IMR-90 (cell line): ENCODE data around the gene LCNL1. TPM values are rescaled to one million over a fixed set of nuclear protein-coding genes. Genes with fewer than 3 reads are reported as not detected.

ENCODE experiments used
- ATAC-seq: fragments of 200-7000 bp; cut with Tn5 transposase; 2 replicates; pipeline ENCODE4 v1.9.1; 2020; ENCODE audit warnings: low read depth, mild to moderate bottlenecking, moderate library complexity
- BruUV-seq: library from RNA; stranded (reverse); fragments of 400-500 nt; replicated peaks from 2 replicates; lab custom pipeline; 2021; lab: Mats Ljungman, UMichigan
- CTCF ChIA-PET: fragments of 300-600 bp; formaldehyde crosslinking; extraction: SDS; loops from one replicate; lab custom pipeline; 2021; ENCODE audit warnings: antibody characterized with exemption; lab: Yijun Ruan, JAX
- POLR2A ChIA-PET: fragments of 300-600 bp; sonication (Branson Sonifier 250); formaldehyde crosslinking; loops from one replicate; lab custom pipeline; 2022; ENCODE audit warnings: antibody characterized with exemption; ENCODE audit not compliant: unreplicated experiment; lab: Charles Lee
- DNase-seq: peaks from one replicate; pipeline ENCODE4 v3.0.0; 2013
- H2AFZ ChIP-seq: replicated peaks from 2 replicates; pipeline ENCODE3; 2013; ENCODE audit warnings: low read length, mild to moderate bottlenecking; ENCODE audit not compliant: poor library complexity
- H2AK5ac ChIP-seq: 2 replicates; pipeline ENCODE4 v1.6.1; 2013; ENCODE audit warnings: low read depth, low read length, inconsistent platforms
- H2AK9ac ChIP-seq: replicated peaks from 2 replicates; pipeline ENCODE3; 2013; ENCODE audit warnings: mild to moderate bottlenecking, low read depth, low read length, moderate library complexity; ENCODE audit not compliant: poor library complexity
- H2BK120ac ChIP-seq: 2 replicates; pipeline ENCODE4 v1.6.1; 2013; ENCODE audit warnings: low read depth, low read length, inconsistent platforms
- H2BK15ac ChIP-seq: 3 replicates; pipeline ENCODE4 v1.6.1; 2013; ENCODE audit warnings: low read depth, low read length, inconsistent platforms
- H2BK20ac ChIP-seq: 2 replicates; pipeline ENCODE4 v1.6.1; 2013; ENCODE audit warnings: low read depth, mild to moderate bottlenecking, inconsistent platforms, low read length, moderate library complexity
- H2BK5ac ChIP-seq: 2 replicates; pipeline ENCODE4 v1.6.1; 2013; ENCODE audit warnings: mild to moderate bottlenecking, low read depth, low read length, inconsistent platforms; ENCODE audit not compliant: poor library complexity, severe bottlenecking
- H3K14ac ChIP-seq: replicated peaks from 2 replicates; pipeline ENCODE4 v1.6.1; 2013; ENCODE audit warnings: low read depth, low read length, inconsistent platforms
- H3K18ac ChIP-seq: 2 replicates; pipeline ENCODE4 v1.6.1; 2013; ENCODE audit warnings: low read depth, low read length, control low read depth
- H3K23ac ChIP-seq: 2 replicates; pipeline ENCODE4 v1.6.1; 2013; ENCODE audit warnings: low read depth, low read length, inconsistent platforms
- H3K27ac ChIP-seq: 2 replicates; pipeline ENCODE4 v1.5.1; 2013; ENCODE audit warnings: mild to moderate bottlenecking, control low read depth, low read length; ENCODE audit not compliant: insufficient read depth
- H3K27me3 ChIP-seq: 2 replicates; pipeline ENCODE4 v1.6.1; 2013; ENCODE audit warnings: low read length; ENCODE audit not compliant: control insufficient read depth, insufficient read depth
- H3K36me3 ChIP-seq: 2 replicates; pipeline ENCODE4 v1.6.1; 2013; ENCODE audit warnings: low read length, mixed read lengths; ENCODE audit not compliant: control insufficient read depth, insufficient read depth
- H3K4ac ChIP-seq: 2 replicates; pipeline ENCODE4 v1.6.1; 2013; ENCODE audit warnings: low read depth, low read length, inconsistent platforms
- H3K4me1 ChIP-seq: 2 replicates; pipeline ENCODE4 v1.6.1; 2013; ENCODE audit warnings: low read length, mixed read lengths; ENCODE audit not compliant: control insufficient read depth, insufficient read depth
- H3K4me2 ChIP-seq: 2 replicates; pipeline ENCODE4 v1.6.1; 2013; ENCODE audit warnings: low read depth, mild to moderate bottlenecking, control low read depth, low read length, moderate library complexity
- H3K4me3 ChIP-seq: 2 replicates; pipeline ENCODE4 v1.5.1; 2013; ENCODE audit warnings: low read depth, mild to moderate bottlenecking, control low read depth, low read length, moderate library complexity; ENCODE audit not compliant: insufficient read depth
- H3K56ac ChIP-seq: 2 replicates; pipeline ENCODE4 v1.6.1; 2013; ENCODE audit warnings: low read length, inconsistent platforms; ENCODE audit not compliant: insufficient read depth; ENCODE audit errors: extremely low read depth
- H3K79me1 ChIP-seq, 2 experiments: 2 replicates each; pipeline ENCODE4 v1.6.1; 2013; ENCODE audit warnings: low read length in 2 of 2, inconsistent platforms in 1 of 2, low read depth in 1 of 2
- H3K9ac ChIP-seq: 2 replicates; pipeline ENCODE4 v1.6.1; 2013; ENCODE audit warnings: low read depth, low read length, control low read depth
- H3K9me1 ChIP-seq: 2 replicates; pipeline ENCODE4 v1.6.1; 2013; ENCODE audit warnings: low read length, inconsistent platforms; ENCODE audit not compliant: insufficient read depth
- H3K9me3 ChIP-seq: 2 replicates; pipeline ENCODE4 v1.6.1; 2013; ENCODE audit warnings: low read length; ENCODE audit not compliant: control insufficient read depth, insufficient read depth
- H4K20me1 ChIP-seq: 2 replicates; pipeline ENCODE4 v1.6.1; 2013; ENCODE audit warnings: low read length, inconsistent platforms; ENCODE audit not compliant: insufficient read depth
- H4K5ac ChIP-seq: 2 replicates; pipeline ENCODE4 v1.6.1; 2013; ENCODE audit warnings: mild to moderate bottlenecking, low read depth, low read length, control low read depth
- H4K8ac ChIP-seq, 2 experiments: 2 replicates each; pipeline ENCODE4 v1.6.1; 2013; ENCODE audit warnings: low read depth in 2 of 2, low read length in 2 of 2, control low read depth in 1 of 2, inconsistent platforms in 1 of 2
- H4K91ac ChIP-seq: 2 replicates; pipeline ENCODE4 v1.6.1; 2013; ENCODE audit warnings: low read depth, low read length, inconsistent platforms; ENCODE audit not compliant: insufficient read depth
- FOS ChIP-seq: fragments of 150-350 bp; IDR thresholded peaks from 2 replicates; pipeline ENCODE4 v1.6.1; 2016; ENCODE audit warnings: low read depth, low read length
- POLR2A ChIP-seq: IDR thresholded peaks from 2 replicates; pipeline ENCODE4 v1.6.1; 2012; ENCODE audit warnings: mild to moderate bottlenecking, low read depth, low read length
- RFX5 ChIP-seq: IDR thresholded peaks from 2 replicates; pipeline ENCODE4 v1.8.0; 2012; ENCODE audit warnings: low read depth, mild to moderate bottlenecking, low read length, moderate library complexity
- WGBS, 2 experiments: methylation state at CpG; one replicate each; pipeline versions ENCODE4 v1.1.5 to v1.1.7; 2013; ENCODE audit warnings: missing lambda C conversion rate in 2 of 2; ENCODE audit not compliant: insufficient read length in 1 of 2; ENCODE audit errors: extremely low coverage in 2 of 2; 5-methylcytosine and 5-hydroxymethylcytosine counted together
- dilution Hi-C: fragments of 300-500 bp; cut with HindIII; formaldehyde crosslinking; loops from one replicate; pipeline ENCODE4 v1.14.3; 2018; ENCODE audit warnings: low sequenced_read_pairs; ENCODE audit not compliant: unreplicated experiment
- in situ Hi-C: fragments of 300-500 bp; cut with MboI; formaldehyde crosslinking; loops from 3 replicates; pipeline ENCODE4 v1.14.3; 2019; ENCODE audit warnings: low sequenced_read_pairs, inconsistent platforms, mixed read lengths
- intact Hi-C: fragments of 100-400 bp; cut with micrococcal nuclease; formaldehyde crosslinking; loops from 2 replicates; pipeline ENCODE4 v1.10.0; 2022
- polyA plus RNA-seq, 3 experiments: library from polyadenylated mRNA; depleted of rRNA; stranded (reverse); fragments of >200 nt; gene quantifications; 2 replicates each; pipeline ENCODE4 v1.2.3, GENCODE V29; 2012; ENCODE audit warnings: low replicate concordance in 1 of 3
- total RNA-seq: library from RNA; depleted of rRNA; stranded (reverse); fragments of >200 nt; gene quantifications from 2 replicates; pipeline ENCODE4 v1.2.3, GENCODE V29; 2012

The LCNL1 gene
- total and polyA plus RNA-seq, 2 of the 4 experiments (the other 2 are of a cell fraction): 0.15 TPM; not detected in 1

DNA sequence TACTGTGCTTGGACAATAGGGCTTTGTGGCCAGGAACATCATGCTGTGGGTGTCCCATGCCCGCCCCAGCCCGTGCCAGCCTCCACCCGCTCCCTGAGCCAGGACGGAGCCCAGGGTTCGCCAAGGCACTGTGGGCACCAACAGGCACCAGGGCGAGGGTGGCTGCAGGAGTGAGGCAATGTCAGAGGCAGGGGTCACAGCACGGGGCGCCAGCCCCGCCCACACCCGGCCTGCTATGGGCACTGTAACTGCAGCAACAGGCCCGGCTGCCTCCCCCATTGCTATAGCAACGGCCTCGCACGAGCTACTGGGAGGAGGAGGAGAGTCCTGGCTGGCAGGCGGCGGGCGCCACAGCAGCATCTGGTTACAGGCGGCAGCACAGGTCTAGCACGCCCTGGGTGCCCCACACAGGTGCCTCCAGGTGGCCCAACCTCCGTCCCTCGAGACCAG is 42.7 kb downstream of the LCNL1 start:
- H3K9me3 ChIP-seq: no peaks in the 10 kb centered on the region
- POLR2A ChIA-PET: no interaction called here
- no peak for DNase-seq
- H2AK5ac ChIP-seq: no peak overlapping the region
- peak overlapping the region; percentile 7 for H2AFZ ChIP-seq
- H3K4ac ChIP-seq: no peak overlapping the region
- H2BK15ac ChIP-seq: no peak overlapping the region
- H4K5ac ChIP-seq: no peak overlapping the region
- no peak overlapping the region for H4K91ac ChIP-seq
- no peak overlapping the region for H3K18ac ChIP-seq
- peaks cover 4% of the 10 kb centered on the region; the same call in 1 of the 2 replicates for H3K9me1 ChIP-seq
- intact Hi-C loops (no loop called here), dilution Hi-C loops (no loop called here), in situ Hi-C loops (no loop called here)
- ATAC-seq: no peak
- no peaks in the 10 kb centered on the region; the same call in 1 of the 2 replicates for H4K20me1 ChIP-seq
- H3K4me2 ChIP-seq: no peak overlapping the region
- H3K36me3 ChIP-seq: no peaks in the 10 kb centered on the region
- H2BK5ac ChIP-seq: no peak overlapping the region
- TF ChIP-seq RFX5 (no peak), POLR2A (no peak), FOS (no peak)
- no peak overlapping the region for H3K27ac ChIP-seq
- H2BK20ac ChIP-seq: no peak overlapping the region
- 80% methylated on average over 10 of the region's 21 CpGs; no CpG with 5 or more reads in 1 of the 2 experiments for WGBS, 2 experiments
- no peak overlapping the region for H3K56ac ChIP-seq
- H3K27me3 ChIP-seq: no peaks in the 10 kb centered on the region
- no peak overlapping the region for H3K9ac ChIP-seq
- CTCF ChIA-PET: no interaction called here
- no peak overlapping the region for H2AK9ac ChIP-seq
- H3K4me1 ChIP-seq: peaks cover 5% of the 10 kb centered on the region
- no peak overlapping the region for H3K4me3 ChIP-seq
- no peak overlapping the region for H4K8ac ChIP-seq
- H2BK120ac ChIP-seq: no peak overlapping the region
- peaks cover 0 to 7% of the 10 kb centered on the region in 2 experiments; a peak in 2 of 4 replicates for H3K79me1 ChIP-seq
- BruUV-seq: no TSS peak
- no peak overlapping the region for H3K14ac ChIP-seq
- H3K23ac ChIP-seq: no peak overlapping the region
